OCI-LY3 (cell line): ENCODE measurements around the gene CAVIN2.

ENCODE experiments used
- EZH2phosphoT487 ChIP-seq: fragments of 200-600 bp; shearing (Covaris generic); IDR thresholded peaks from 2 replicates; pipeline ENCODE4 v1.6.1; 2018; ENCODE audit warnings: antibody characterized with exemption, mixed run types, low read depth
- TF ChIP-seq, protein P1 (sequence below): fragments of 200-600, 300-600 bp; sonication (generic); IDR thresholded peaks from 2 replicates; pipeline ENCODE4 v1.5.1; 2014; ENCODE audit warnings: antibody characterized with exemption, low read length, low read depth

- TF ChIP-seq, protein P1, sequence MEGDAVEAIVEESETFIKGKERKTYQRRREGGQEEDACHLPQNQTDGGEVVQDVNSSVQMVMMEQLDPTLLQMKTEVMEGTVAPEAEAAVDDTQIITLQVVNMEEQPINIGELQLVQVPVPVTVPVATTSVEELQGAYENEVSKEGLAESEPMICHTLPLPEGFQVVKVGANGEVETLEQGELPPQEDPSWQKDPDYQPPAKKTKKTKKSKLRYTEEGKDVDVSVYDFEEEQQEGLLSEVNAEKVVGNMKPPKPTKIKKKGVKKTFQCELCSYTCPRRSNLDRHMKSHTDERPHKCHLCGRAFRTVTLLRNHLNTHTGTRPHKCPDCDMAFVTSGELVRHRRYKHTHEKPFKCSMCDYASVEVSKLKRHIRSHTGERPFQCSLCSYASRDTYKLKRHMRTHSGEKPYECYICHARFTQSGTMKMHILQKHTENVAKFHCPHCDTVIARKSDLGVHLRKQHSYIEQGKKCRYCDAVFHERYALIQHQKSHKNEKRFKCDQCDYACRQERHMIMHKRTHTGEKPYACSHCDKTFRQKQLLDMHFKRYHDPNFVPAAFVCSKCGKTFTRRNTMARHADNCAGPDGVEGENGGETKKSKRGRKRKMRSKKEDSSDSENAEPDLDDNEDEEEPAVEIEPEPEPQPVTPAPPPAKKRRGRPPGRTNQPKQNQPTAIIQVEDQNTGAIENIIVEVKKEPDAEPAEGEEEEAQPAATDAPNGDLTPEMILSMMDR: no peak
- no peak for TF ChIP-seq EZH2phosphoT487
Measured at GRCh38 chr2:191802180-191802579, 44.7 kb downstream of the CAVIN2 start.
